ENCODE measurements around the gene PMAIP1.

DNA sequence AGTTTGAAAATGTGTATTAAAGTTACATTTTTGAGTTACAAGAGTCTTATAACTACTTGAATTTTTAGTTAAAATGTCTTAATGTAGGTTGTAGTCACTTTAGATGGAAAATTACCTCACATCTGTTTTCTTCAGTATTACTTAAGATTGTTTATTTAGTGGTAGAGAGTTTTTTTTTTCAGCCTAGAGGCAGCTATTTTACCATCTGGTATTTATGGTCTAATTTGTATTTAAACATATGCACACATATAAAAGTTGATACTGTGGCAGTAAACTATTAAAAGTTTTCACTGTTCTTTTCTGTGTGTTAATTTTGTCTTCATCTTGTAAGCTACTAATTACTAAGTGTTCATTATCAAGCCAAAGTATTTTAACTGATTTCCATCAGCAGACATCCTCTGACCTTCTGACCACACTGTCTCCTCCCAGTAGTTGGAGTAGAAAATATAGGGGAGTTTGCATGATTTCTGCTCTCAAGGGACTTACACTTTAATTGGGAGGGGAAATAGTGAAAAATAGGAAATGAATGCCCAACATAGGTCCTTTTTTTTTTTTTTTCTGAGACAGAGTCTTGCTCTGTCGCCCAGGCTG lies 4.3 kb downstream of the PMAIP1 start:
- TF ChIP-seq, protein P1, sequence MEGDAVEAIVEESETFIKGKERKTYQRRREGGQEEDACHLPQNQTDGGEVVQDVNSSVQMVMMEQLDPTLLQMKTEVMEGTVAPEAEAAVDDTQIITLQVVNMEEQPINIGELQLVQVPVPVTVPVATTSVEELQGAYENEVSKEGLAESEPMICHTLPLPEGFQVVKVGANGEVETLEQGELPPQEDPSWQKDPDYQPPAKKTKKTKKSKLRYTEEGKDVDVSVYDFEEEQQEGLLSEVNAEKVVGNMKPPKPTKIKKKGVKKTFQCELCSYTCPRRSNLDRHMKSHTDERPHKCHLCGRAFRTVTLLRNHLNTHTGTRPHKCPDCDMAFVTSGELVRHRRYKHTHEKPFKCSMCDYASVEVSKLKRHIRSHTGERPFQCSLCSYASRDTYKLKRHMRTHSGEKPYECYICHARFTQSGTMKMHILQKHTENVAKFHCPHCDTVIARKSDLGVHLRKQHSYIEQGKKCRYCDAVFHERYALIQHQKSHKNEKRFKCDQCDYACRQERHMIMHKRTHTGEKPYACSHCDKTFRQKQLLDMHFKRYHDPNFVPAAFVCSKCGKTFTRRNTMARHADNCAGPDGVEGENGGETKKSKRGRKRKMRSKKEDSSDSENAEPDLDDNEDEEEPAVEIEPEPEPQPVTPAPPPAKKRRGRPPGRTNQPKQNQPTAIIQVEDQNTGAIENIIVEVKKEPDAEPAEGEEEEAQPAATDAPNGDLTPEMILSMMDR (IDR thresholded peaks at IDR 0.05), result no peak
- no peak for TF ChIP-seq POLR2A (IDR thresholded peaks at IDR 0.05)
- TF ChIP-seq EP300 (IDR thresholded peaks at IDR 0.05), result no peak
